DOHH2 (cell line): ENCODE data around the gene NOC2L.

ENCODE experiments used
- H3F3A ChIP-seq: fragments of 200-600 bp; sonication (generic), shearing (Covaris generic); 2 replicates; pipeline ENCODE4 v1.6.0; 2016; ENCODE audit warnings: antibody characterized with exemption, mild to moderate bottlenecking; ENCODE audit not compliant: control insufficient read depth, insufficient read depth
- H3K27ac ChIP-seq: fragments of 200-600 bp; sonication (generic); 2 replicates; pipeline ENCODE4 v1.5.1; 2014; ENCODE audit warnings: low read depth, mild to moderate bottlenecking, low read length, moderate library complexity
- H3K27me3 ChIP-seq: fragments of 200-600 bp; sonication (generic); 2 replicates; pipeline ENCODE4 v1.6.1; 2014; ENCODE audit warnings: mild to moderate bottlenecking, low read length, mixed read lengths; ENCODE audit not compliant: control insufficient read depth
- H3K36me3 ChIP-seq: fragments of 200-600 bp; sonication (generic); 2 replicates; pipeline ENCODE4 v1.6.1; 2014; ENCODE audit warnings: mild to moderate bottlenecking, low read length, moderate library complexity, mixed read lengths; ENCODE audit not compliant: control insufficient read depth
- H3K4me1 ChIP-seq: fragments of 200-600 bp; sonication (generic); 2 replicates; pipeline ENCODE4 v1.6.1; 2014; ENCODE audit warnings: mild to moderate bottlenecking, low read length, mixed read lengths; ENCODE audit not compliant: control insufficient read depth
- H3K4me2 ChIP-seq: fragments of 200-600 bp; sonication (generic); 2 replicates; pipeline ENCODE4 v1.6.0; 2014; ENCODE audit warnings: mild to moderate bottlenecking, low read length, moderate library complexity
- H3K4me3 ChIP-seq: fragments of 200-600 bp; sonication (generic); 2 replicates; pipeline ENCODE4 v1.5.1; 2014; ENCODE audit warnings: mild to moderate bottlenecking, low read length, mixed read lengths
- H3K79me2 ChIP-seq: fragments of 200-600 bp; sonication (generic); 2 replicates; pipeline ENCODE4 v1.6.1; 2014; ENCODE audit warnings: mild to moderate bottlenecking, low read length, mixed read lengths; ENCODE audit not compliant: control insufficient read depth
- H3K9me2 ChIP-seq: fragments of 200-600 bp; sonication (generic); replicated peaks from 2 replicates; pipeline ENCODE4 v1.6.1; 2014; ENCODE audit warnings: mild to moderate bottlenecking, low read length, mixed read lengths; ENCODE audit not compliant: control insufficient read depth
- H3K9me3 ChIP-seq: fragments of 200-600 bp; sonication (generic); 2 replicates; pipeline ENCODE4 v1.6.1; 2014; ENCODE audit warnings: antibody characterized with exemption, low read length, mixed read lengths; ENCODE audit not compliant: control insufficient read depth, insufficient read depth
- H4K20me1 ChIP-seq: fragments of 200-600 bp; sonication (generic); 2 replicates; pipeline ENCODE4 v1.6.0; 2014; ENCODE audit warnings: low read depth, mild to moderate bottlenecking, antibody characterized with exemption, low read length, moderate library complexity; ENCODE audit not compliant: control insufficient read depth, insufficient read depth
- EZH2phosphoT487 ChIP-seq: fragments of 200-600 bp; sonication (generic); IDR thresholded peaks from 2 replicates; pipeline ENCODE4 v1.6.1; 2017; ENCODE audit warnings: borderline replicate concordance, mild to moderate bottlenecking, antibody characterized with exemption, low read length, moderate library complexity, mixed read lengths
- TF ChIP-seq, protein P1 (sequence below): fragments of 200-600 bp; sonication (generic); IDR thresholded peaks from one replicate; pipeline ENCODE4 v1.5.1; 2014; ENCODE audit warnings: antibody characterized with exemption, mild to moderate bottlenecking, low read depth, low read length; ENCODE audit not compliant: poor library complexity, severe bottlenecking

NOC2L gene

GRCh38 chr1:918353-918752 lies 40.7 kb downstream of the NOC2L start:
- H3K9me3 ChIP-seq: no peaks in the 10 kb centered on the region
- H3K79me2 ChIP-seq: no peaks in the 10 kb centered on the region
- no peak overlapping the region for H3K4me2 ChIP-seq
- H3F3A ChIP-seq: no peaks in the 10 kb centered on the region
- peaks cover 47% of the 10 kb centered on the region for H3K27me3 ChIP-seq
- no peak overlapping the region for H3K27ac ChIP-seq
- H3K9me2 ChIP-seq: no peaks in the 10 kb centered on the region
- H3K36me3 ChIP-seq: no peaks in the 10 kb centered on the region
- TF ChIP-seq, protein P1, sequence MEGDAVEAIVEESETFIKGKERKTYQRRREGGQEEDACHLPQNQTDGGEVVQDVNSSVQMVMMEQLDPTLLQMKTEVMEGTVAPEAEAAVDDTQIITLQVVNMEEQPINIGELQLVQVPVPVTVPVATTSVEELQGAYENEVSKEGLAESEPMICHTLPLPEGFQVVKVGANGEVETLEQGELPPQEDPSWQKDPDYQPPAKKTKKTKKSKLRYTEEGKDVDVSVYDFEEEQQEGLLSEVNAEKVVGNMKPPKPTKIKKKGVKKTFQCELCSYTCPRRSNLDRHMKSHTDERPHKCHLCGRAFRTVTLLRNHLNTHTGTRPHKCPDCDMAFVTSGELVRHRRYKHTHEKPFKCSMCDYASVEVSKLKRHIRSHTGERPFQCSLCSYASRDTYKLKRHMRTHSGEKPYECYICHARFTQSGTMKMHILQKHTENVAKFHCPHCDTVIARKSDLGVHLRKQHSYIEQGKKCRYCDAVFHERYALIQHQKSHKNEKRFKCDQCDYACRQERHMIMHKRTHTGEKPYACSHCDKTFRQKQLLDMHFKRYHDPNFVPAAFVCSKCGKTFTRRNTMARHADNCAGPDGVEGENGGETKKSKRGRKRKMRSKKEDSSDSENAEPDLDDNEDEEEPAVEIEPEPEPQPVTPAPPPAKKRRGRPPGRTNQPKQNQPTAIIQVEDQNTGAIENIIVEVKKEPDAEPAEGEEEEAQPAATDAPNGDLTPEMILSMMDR: no peak
- TF ChIP-seq EZH2phosphoT487: no peak
- H3K4me1 ChIP-seq: peaks cover 17% of the 10 kb centered on the region
- no peaks in the 10 kb centered on the region for H4K20me1 ChIP-seq
- H3K4me3 ChIP-seq: no peak overlapping the region

GRCh38 chr1:917466-918091 lies 41.5 kb downstream of the NOC2L start:
- peaks cover 14% of the 10 kb centered on the region for H3K4me1 ChIP-seq
- no peak overlapping the region for H3K27ac ChIP-seq
- no peaks in the 10 kb centered on the region for H4K20me1 ChIP-seq
- no peaks in the 10 kb centered on the region for H3K9me3 ChIP-seq
- no peaks in the 10 kb centered on the region for H3K79me2 ChIP-seq
- H3K36me3 ChIP-seq: no peaks in the 10 kb centered on the region
- H3K9me2 ChIP-seq: no peaks in the 10 kb centered on the region
- TF ChIP-seq, protein P1: no peak
- no peak for TF ChIP-seq EZH2phosphoT487
- no peak overlapping the region for H3K4me2 ChIP-seq
- H3K27me3 ChIP-seq: peaks cover 39% of the 10 kb centered on the region
- no peaks in the 10 kb centered on the region for H3F3A ChIP-seq
- H3K4me3 ChIP-seq: no peak overlapping the region

DNA sequence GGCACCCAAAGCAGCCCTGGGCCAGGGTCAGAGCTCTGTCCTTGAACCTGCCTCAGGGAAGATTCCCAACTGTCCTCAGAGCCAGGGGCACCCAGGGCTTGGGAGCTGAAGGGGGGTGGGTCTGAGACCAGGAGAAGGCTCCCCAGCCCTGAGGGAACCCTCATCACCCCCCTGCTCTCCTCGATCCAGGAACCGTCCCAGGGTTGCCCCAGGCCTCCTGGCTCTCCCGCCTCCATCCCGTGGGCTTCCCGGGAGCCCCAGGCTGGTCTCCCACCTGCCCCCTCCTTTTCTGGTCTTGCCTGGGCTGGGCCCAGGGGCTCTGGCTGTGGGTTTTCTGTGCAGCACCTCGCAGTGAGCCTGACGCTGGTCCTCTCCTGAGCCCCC lies 42.0 kb downstream of the NOC2L start:
- no peaks in the 10 kb centered on the region for H3K9me3 ChIP-seq
- no peaks in the 10 kb centered on the region for H3F3A ChIP-seq
- H3K4me3 ChIP-seq: no peak overlapping the region
- H4K20me1 ChIP-seq: no peaks in the 10 kb centered on the region
- no peak for TF ChIP-seq EZH2phosphoT487
- TF ChIP-seq, protein P1: no peak
- peaks cover 34% of the 10 kb centered on the region for H3K27me3 ChIP-seq
- H3K36me3 ChIP-seq: no peaks in the 10 kb centered on the region
- H3K9me2 ChIP-seq: no peaks in the 10 kb centered on the region
- no peak overlapping the region for H3K27ac ChIP-seq
- no peaks in the 10 kb centered on the region for H3K79me2 ChIP-seq
- H3K4me1 ChIP-seq: peaks cover 14% of the 10 kb centered on the region
- no peak overlapping the region for H3K4me2 ChIP-seq
